Peyer's patch (tissue), 4 donors: ENCODE results near the gene PDGFA. TPM values are rescaled to one million over a fixed set of nuclear protein-coding genes. Genes with fewer than 3 reads are reported as not detected.
A peak's percentile ranks its signal among the peaks of the same experiment; 100 is the strongest.

ENCODE experiments used
- DNase-seq, 3 donors: peaks; one replicate each; pipeline ENCODE4 v3.0.0-alpha.2; 2017 to 2019
- H3K27ac ChIP-seq, 4 donors: fragments of 200-600 bp; sonication (generic); one replicate each; pipeline ENCODE4 v1.5.1; 2016 to 2019
- H3K27me3 ChIP-seq, 2 donors: fragments of 200-600 bp; sonication (generic); one replicate each; pipeline ENCODE4 v1.5.1; 2019
- H3K36me3 ChIP-seq, 3 donors: fragments of 200-600 bp; sonication (generic); one replicate each; pipeline ENCODE4 v1.5.1; 2016 to 2019
- H3K4me1 ChIP-seq, 4 donors: fragments of 200-600 bp; sonication (generic); one replicate each; pipeline ENCODE4 v1.5.1; 2016 to 2019
- H3K4me3 ChIP-seq, 4 donors: fragments of 200-600 bp; sonication (generic); 1 replicate in 3 of 4; 2 replicates in 1 of 4; pipeline ENCODE4 v1.5.1; 2016 to 2019; ENCODE audit warnings: mild to moderate bottlenecking in 1 of 4
- H3K9me3 ChIP-seq, 4 donors: fragments of 200-600 bp; sonication (generic); one replicate each; pipeline ENCODE4 v1.5.1; 2016 to 2019; ENCODE audit warnings: mild to moderate bottlenecking in 1 of 4
- POLR2A ChIP-seq, 2 donors: fragments of 450-650 bp; IDR thresholded peaks; one replicate each; pipeline ENCODE4 v1.5.1; 2017; ENCODE audit warnings: antibody characterized with exemption in 2 of 2, mild to moderate bottlenecking in 2 of 2, moderate library complexity in 2 of 2
- total RNA-seq, 4 donors: library from RNA; depleted of rRNA; stranded (reverse); fragments of >200 nt; gene quantifications; one replicate each; pipeline ENCODE4 v1.1.0, GENCODE V29; 2016
- TF ChIP-seq, protein P1 (sequence below), 6 experiments: fragments of 450-650 bp in 4 of 6; fragments of 200-600 bp in 2 of 6; sonication (generic) in 1 of 6; IDR thresholded peaks; one replicate each; pipeline ENCODE4 v1.5.1; 2017 to 2019; ENCODE audit warnings: antibody characterized with exemption in 6 of 6, mild to moderate bottlenecking in 3 of 6, moderate library complexity in 1 of 6

PDGFA gene
- total RNA-seq, 4 donors from 2014 or later = 5.8 to 97.8 (median 59.4) TPM

DNA sequence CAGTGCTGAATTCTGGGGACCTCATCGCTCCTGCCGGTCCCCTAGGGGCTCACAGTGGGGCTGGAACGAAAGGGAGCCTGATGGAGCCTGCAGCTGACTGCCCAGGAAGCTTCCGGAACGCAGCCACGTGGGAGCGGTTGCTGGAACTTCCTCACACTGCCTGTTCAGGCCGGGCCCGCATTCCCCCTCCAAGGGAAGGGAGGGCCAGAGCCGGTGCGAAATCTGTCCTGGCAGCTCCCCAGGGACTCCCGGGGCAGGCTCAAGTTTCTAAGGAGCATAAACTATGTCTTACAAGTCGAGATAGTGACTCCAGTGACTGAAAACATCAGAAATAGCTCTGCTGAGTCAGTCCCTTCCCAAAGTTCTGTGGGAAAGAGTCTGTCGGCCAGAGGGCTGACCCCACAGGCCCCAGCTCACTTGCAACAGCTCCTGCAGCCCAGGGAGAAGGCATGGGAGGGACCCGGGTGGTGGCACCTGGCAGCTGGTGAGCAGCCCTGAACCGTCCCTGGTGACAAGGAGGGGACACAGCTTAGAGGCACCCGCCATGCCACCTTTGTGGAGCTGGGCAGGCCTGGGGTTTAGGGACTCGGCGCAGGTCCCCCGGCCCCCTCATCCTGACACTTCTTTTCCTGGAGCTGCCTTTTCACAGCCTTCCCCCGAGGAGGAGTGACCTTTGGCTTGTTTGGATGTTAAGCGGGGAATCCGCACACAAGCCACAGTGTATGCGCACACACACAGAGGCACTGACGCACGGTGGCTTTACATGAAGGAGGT is 47.6 kb downstream of the PDGFA start:
- peak overlapping the region in 2 of 4 donors; percentile 55 to 62 for H3K27ac ChIP-seq
- DNase-seq = peak in 2 of 3 donors; percentile 51 to 55
- no peaks in the 10 kb centered on the region for H3K36me3 ChIP-seq

DNA sequence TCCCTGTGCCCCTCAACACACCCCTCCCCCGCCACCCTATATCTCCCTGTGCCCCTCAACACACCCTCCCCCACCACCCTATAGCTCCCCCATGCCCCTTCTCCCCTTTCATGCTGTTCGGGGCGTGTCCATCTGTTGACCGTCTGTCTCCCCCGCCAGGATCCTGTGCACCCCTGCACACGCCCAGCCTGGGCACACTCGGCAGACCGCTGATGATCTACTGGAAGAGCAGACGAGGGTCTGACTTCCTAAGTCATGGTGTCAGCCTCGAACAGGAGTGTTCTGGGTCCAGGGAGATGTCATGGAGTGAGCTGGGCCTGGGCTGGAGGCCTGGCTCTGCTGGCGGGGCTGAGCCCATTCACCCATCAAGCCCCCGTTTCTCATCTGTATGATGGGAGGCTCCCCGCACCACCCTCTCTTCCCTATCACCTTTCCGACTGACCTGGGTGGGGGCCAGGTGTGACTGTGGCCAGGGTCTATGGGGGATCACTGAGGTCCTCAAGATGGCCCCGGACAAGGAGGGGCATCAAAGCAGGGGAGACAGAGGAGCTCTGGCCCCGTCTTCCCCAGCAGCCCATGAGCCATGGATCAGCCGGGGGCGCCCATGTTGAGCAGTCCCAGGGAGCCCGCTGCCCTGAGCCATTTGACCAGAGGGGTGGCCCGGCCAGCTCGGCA is 48.3 kb downstream of the PDGFA start:
- peak in 1 of 3 donors; percentile 35 for DNase-seq
- H3K4me3 ChIP-seq = no peak overlapping the region

More for the DNA sequence above, 47.6 kb downstream of the PDGFA start:
- Histone ChIP-seq H3K4me1 (peaks cover 0 to 5% (median 0%) of the 10 kb centered on the region in 4 donors), H3K9me3 (peaks cover 0 to 6% (median 2%) of the 10 kb centered on the region in 4 donors), H3K27me3 (no peaks in the 10 kb centered on the region), H3K4me3 (no peak overlapping the region)
- no peak for TF ChIP-seq POLR2A (IDR thresholded peaks at IDR 0.05)
- TF ChIP-seq, protein P1, sequence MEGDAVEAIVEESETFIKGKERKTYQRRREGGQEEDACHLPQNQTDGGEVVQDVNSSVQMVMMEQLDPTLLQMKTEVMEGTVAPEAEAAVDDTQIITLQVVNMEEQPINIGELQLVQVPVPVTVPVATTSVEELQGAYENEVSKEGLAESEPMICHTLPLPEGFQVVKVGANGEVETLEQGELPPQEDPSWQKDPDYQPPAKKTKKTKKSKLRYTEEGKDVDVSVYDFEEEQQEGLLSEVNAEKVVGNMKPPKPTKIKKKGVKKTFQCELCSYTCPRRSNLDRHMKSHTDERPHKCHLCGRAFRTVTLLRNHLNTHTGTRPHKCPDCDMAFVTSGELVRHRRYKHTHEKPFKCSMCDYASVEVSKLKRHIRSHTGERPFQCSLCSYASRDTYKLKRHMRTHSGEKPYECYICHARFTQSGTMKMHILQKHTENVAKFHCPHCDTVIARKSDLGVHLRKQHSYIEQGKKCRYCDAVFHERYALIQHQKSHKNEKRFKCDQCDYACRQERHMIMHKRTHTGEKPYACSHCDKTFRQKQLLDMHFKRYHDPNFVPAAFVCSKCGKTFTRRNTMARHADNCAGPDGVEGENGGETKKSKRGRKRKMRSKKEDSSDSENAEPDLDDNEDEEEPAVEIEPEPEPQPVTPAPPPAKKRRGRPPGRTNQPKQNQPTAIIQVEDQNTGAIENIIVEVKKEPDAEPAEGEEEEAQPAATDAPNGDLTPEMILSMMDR (IDR thresholded peaks at IDR 0.05) = no peak

DNA sequence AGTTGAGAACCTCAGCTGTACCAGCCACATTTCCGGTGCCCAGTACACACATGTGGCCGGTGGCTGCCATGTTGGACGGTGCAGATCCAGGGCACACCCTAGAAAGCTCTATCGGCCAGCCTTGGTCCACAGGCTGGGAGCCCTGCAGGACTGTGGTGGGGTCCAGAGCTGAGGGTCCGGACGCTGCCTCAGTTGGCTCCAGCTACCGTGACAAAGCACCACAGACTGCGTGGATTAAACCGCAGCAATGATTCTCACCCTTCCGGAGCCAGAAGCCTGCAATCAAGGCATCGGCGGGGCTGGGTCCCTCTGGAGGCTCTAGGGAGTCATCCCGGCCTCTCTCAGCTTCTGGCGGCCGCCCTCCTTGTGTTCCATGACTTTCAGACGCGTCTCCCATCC is 50.1 kb downstream of the PDGFA start:
- Histone ChIP-seq H3K4me1 (peaks cover 0 to 9% (median 0%) of the 10 kb centered on the region in 4 donors), H3K4me3 (no peak overlapping the region), H3K27ac (no peak overlapping the region), H3K36me3 (no peaks in the 10 kb centered on the region), H3K27me3 (no peaks in the 10 kb centered on the region), H3K9me3 (peaks cover 0 to 3% (median under 1%) of the 10 kb centered on the region in 4 donors)
- TF ChIP-seq, protein P1 (IDR thresholded peaks at IDR 0.05) = no peak
- no peak for TF ChIP-seq POLR2A (IDR thresholded peaks at IDR 0.05)
- peak in 2 of 3 donors; percentile 33 to 37 for DNase-seq

More for the DNA sequence above, 48.3 kb downstream of the PDGFA start:
- H3K27ac ChIP-seq = peak overlapping the region in 2 of 4 donors; percentile 55
- no peaks in the 10 kb centered on the region for H3K36me3 ChIP-seq
- no peak for TF ChIP-seq POLR2A (IDR thresholded peaks at IDR 0.05)
- TF ChIP-seq, protein P1 (IDR thresholded peaks at IDR 0.05) = no peak
- peaks cover 0 to 5% (median 0%) of the 10 kb centered on the region in 4 donors for H3K4me1 ChIP-seq
- H3K27me3 ChIP-seq = no peaks in the 10 kb centered on the region
- H3K9me3 ChIP-seq = peaks cover 0 to 6% (median 2%) of the 10 kb centered on the region in 4 donors

DNA sequence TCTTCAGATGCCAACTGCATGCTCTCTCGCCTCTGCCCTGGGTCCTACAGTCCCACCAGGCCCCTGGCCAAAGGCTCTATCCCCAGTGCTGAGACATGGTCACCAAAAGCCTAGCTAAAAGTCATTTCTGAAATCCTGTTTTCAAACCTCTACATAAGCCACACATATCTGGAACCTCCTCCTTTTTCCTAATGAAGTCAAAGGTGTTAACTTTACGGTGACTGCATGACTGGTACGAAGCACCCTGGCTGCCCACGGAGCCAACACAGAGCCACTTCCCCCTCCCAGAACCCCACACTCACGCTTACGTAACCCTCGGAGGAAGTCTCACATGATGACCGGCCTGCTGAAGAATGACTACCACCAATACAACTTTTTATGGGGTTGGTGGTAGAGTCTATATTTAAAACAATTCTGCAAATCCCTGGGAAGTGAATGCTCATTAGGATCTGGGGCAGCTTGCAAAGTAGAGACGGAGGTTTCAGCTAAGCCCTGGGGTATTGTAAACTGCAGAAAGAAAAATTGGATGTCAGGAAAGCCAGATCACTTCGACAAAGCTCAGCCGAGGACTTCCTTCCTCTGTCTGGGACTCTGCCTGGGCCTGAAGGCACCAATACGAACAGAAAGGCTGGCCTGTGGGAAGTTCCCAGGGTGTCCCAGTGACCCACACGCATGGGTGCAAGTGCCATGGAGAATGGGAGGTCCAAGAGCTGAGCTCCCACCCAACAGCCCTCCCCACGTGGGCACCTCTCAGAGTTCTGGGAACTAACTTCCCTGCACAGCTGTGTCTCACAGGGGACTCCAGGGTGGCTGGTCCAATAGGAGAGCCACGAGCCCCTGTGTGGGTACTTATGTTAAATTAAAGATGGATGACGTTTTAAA is 50.7 kb downstream of the PDGFA start:
- H3K4me3 ChIP-seq = no peak overlapping the region
- DNase-seq = peak in 2 of 3 donors; percentile 27 to 30
- H3K27me3 ChIP-seq = no peaks in the 10 kb centered on the region
- H3K27ac ChIP-seq = no peak overlapping the region
- no peaks in the 10 kb centered on the region for H3K9me3 ChIP-seq
- TF ChIP-seq POLR2A (IDR thresholded peaks at IDR 0.05) = no peak
- TF ChIP-seq, protein P1 (IDR thresholded peaks at IDR 0.05) = no peak
- no peaks in the 10 kb centered on the region for H3K36me3 ChIP-seq
- H3K4me1 ChIP-seq = peaks cover 0 to 12% (median 0%) of the 10 kb centered on the region in 4 donors
